Panc1 (cell line): ENCODE measurements around the gene JMJD1C. TPM values are rescaled to one million over a fixed set of nuclear protein-coding genes. Genes with fewer than 3 reads are reported as not detected.

Source experiments
- ATAC-seq: fragments of 200-7000 bp; cut with Tn5 transposase; 2 replicates; pipeline ENCODE4 v1.9.1; 2020; ENCODE audit warnings: mild to moderate bottlenecking, moderate library complexity
- BruUV-seq: library from RNA; stranded (reverse); fragments of 400-500 nt; replicated peaks from 2 replicates; lab custom pipeline; 2021; lab: Mats Ljungman, UMichigan
- CTCF ChIA-PET: fragments of 300-600 bp; sonication (Branson Sonifier 250); formaldehyde crosslinking; loops from one replicate; lab custom pipeline; 2022; ENCODE audit warnings: antibody characterized with exemption; lab: Charles Lee
- POLR2A ChIA-PET: fragments of 300-600 bp; sonication (Branson Sonifier 250); formaldehyde crosslinking; loops from one replicate; lab custom pipeline; 2022; ENCODE audit warnings: antibody characterized with exemption; lab: Charles Lee
- DNase-seq: peaks from one replicate; pipeline ENCODE4 v3.0.0-alpha.2; 2010; ENCODE audit warnings: low read depth, low spot score
- H3K27ac ChIP-seq: 2 replicates; pipeline ENCODE4 v1.5.1; 2011; ENCODE audit warnings: mild to moderate bottlenecking, low read length, inconsistent platforms
- H3K27me3 ChIP-seq: fragments of 200-500 bp; sonication (Bioruptor generic); 2 replicates; pipeline ENCODE4 v1.6.0; 2014; ENCODE audit warnings: low read length, inconsistent platforms; ENCODE audit not compliant: control insufficient read depth, insufficient read depth
- H3K36me3 ChIP-seq: fragments of 200-500 bp; sonication (Bioruptor generic); 2 replicates; pipeline ENCODE4 v1.5.1; 2014; ENCODE audit warnings: inconsistent platforms, mild to moderate bottlenecking, low read length, moderate library complexity; ENCODE audit not compliant: control insufficient read depth, insufficient read depth
- H3K4me1 ChIP-seq: 2 replicates; pipeline ENCODE4 v1.5.1; 2011; ENCODE audit warnings: inconsistent platforms, mild to moderate bottlenecking, low read length, moderate library complexity; ENCODE audit not compliant: control insufficient read depth, insufficient read depth
- H3K4me3 ChIP-seq, 2 experiments: 2 replicates each; pipeline ENCODE4 v1.5.1; 2011 to 2012; ENCODE audit warnings: low read depth in 2 of 2, low read length in 2 of 2, mild to moderate bottlenecking in 2 of 2, inconsistent platforms in 1 of 2, moderate library complexity in 1 of 2
- H3K9me3 ChIP-seq: fragments of 200-500 bp; sonication (Bioruptor generic); 2 replicates; pipeline ENCODE4 v1.5.1; 2014; ENCODE audit warnings: low read depth, mild to moderate bottlenecking, inconsistent platforms, low read length, moderate library complexity; ENCODE audit not compliant: control insufficient read depth, insufficient read depth
- POLR2AphosphoS5 ChIP-seq: IDR thresholded peaks from 2 replicates; pipeline ENCODE4 v1.6.1; 2012; ENCODE audit warnings: mild to moderate bottlenecking, low read depth, low read length, moderate library complexity
- SIN3A ChIP-seq: IDR thresholded peaks from 2 replicates; pipeline ENCODE4 v1.6.1; 2012; ENCODE audit warnings: low read depth, mild to moderate bottlenecking, low read length, moderate library complexity, borderline replicate concordance; ENCODE audit not compliant: insufficient read depth
- TCF7L2 ChIP-seq: IDR thresholded peaks from 2 replicates; pipeline ENCODE4 v1.6.1; 2011; ENCODE audit warnings: mild to moderate bottlenecking, low read depth, low read length, inconsistent platforms
- in situ Hi-C: cut with HindIII; loops from 2 replicates; pipeline ENCODE4 v1.10.0; 2016; ENCODE audit warnings: low sequenced_read_pairs, low pct_unique_long_range_greater_than_20kb
- intact Hi-C: fragments of 100-400 bp; cut with micrococcal nuclease; formaldehyde crosslinking; loops from one replicate; pipeline ENCODE4 v1.10.0; 2022; ENCODE audit not compliant: unreplicated experiment
- total RNA-seq: library from RNA; stranded (reverse); gene quantifications from one replicate; pipeline ENCODE4 v1.2.1, GENCODE V29; 2021; ENCODE audit not compliant: unreplicated experiment
- TF ChIP-seq, protein P1 (sequence below): fragments of 450-650 bp; IDR thresholded peaks from 2 replicates; pipeline ENCODE4 v1.5.1; 2017; ENCODE audit warnings: mild to moderate bottlenecking
- TF ChIP-seq, protein P2 (sequence below), 2 experiments: IDR thresholded peaks; 2 replicates each; pipeline ENCODE4 v1.6.1; 2011 to 2012; ENCODE audit warnings: low read depth in 2 of 2, control low read depth in 1 of 2, low read length in 1 of 2, mild to moderate bottlenecking in 1 of 2, moderate library complexity in 1 of 2; ENCODE audit not compliant: insufficient read depth in 1 of 2

Gene JMJD1C
- total RNA-seq, 1 experiment from 2014 or later, result 88.3 TPM

DNA sequence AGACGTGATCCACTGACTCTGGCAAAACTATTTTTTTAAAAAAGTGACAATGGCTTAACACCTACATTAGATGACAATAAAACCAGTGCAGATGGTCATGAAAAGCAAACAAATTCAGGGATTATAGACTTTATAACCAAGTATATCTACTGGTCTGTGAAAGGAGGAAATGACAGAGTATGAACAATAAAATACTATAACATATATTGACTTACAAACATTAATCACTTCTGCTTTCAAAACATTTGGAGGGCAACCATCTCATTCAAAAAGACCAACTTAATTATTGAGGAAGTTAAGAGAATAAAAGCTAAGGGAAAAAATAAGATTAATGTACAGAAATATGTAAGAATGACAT lies 34.8 kb downstream of the JMJD1C start:
- ChIA-PET POLR2A (interaction anchor here (0.6 kb wide), 1 partner anchor 122 kb away, joined by 3 read pairs; no protein-coding TSS in a partner anchor), CTCF (no interaction called here)
- Histone ChIP-seq H3K4me3 (no peak overlapping the region), H3K4me1 (peaks cover 27% of the 10 kb centered on the region), H3K27me3 (no peaks in the 10 kb centered on the region), H3K36me3 (no peaks in the 10 kb centered on the region), H3K27ac (no peak overlapping the region), H3K9me3 (no peaks in the 10 kb centered on the region)
- intact Hi-C loops (no loop called here), in situ Hi-C loops (no loop called here)
- no TSS peak for BruUV-seq
- ATAC-seq (no peak), DNase-seq (no peak)
- TF ChIP-seq, protein P1, sequence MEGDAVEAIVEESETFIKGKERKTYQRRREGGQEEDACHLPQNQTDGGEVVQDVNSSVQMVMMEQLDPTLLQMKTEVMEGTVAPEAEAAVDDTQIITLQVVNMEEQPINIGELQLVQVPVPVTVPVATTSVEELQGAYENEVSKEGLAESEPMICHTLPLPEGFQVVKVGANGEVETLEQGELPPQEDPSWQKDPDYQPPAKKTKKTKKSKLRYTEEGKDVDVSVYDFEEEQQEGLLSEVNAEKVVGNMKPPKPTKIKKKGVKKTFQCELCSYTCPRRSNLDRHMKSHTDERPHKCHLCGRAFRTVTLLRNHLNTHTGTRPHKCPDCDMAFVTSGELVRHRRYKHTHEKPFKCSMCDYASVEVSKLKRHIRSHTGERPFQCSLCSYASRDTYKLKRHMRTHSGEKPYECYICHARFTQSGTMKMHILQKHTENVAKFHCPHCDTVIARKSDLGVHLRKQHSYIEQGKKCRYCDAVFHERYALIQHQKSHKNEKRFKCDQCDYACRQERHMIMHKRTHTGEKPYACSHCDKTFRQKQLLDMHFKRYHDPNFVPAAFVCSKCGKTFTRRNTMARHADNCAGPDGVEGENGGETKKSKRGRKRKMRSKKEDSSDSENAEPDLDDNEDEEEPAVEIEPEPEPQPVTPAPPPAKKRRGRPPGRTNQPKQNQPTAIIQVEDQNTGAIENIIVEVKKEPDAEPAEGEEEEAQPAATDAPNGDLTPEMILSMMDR, result no peak
- no peak for TF ChIP-seq TCF7L2
- TF ChIP-seq, protein P2, sequence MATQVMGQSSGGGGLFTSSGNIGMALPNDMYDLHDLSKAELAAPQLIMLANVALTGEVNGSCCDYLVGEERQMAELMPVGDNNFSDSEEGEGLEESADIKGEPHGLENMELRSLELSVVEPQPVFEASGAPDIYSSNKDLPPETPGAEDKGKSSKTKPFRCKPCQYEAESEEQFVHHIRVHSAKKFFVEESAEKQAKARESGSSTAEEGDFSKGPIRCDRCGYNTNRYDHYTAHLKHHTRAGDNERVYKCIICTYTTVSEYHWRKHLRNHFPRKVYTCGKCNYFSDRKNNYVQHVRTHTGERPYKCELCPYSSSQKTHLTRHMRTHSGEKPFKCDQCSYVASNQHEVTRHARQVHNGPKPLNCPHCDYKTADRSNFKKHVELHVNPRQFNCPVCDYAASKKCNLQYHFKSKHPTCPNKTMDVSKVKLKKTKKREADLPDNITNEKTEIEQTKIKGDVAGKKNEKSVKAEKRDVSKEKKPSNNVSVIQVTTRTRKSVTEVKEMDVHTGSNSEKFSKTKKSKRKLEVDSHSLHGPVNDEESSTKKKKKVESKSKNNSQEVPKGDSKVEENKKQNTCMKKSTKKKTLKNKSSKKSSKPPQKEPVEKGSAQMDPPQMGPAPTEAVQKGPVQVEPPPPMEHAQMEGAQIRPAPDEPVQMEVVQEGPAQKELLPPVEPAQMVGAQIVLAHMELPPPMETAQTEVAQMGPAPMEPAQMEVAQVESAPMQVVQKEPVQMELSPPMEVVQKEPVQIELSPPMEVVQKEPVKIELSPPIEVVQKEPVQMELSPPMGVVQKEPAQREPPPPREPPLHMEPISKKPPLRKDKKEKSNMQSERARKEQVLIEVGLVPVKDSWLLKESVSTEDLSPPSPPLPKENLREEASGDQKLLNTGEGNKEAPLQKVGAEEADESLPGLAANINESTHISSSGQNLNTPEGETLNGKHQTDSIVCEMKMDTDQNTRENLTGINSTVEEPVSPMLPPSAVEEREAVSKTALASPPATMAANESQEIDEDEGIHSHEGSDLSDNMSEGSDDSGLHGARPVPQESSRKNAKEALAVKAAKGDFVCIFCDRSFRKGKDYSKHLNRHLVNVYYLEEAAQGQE (IDR thresholded peaks at IDR 0.05; ENCODE audit: insufficient read depth in 1 of 2, low read depth in 2 of 2, low read length in 1 of 2), result no peak
- TF ChIP-seq SIN3A, result no peak
- TF ChIP-seq POLR2AphosphoS5, result no peak

- Histone ChIP-seq H3K36me3 (no peaks in the 10 kb centered on the region), H3K27me3 (no peaks in the 10 kb centered on the region), H3K4me1 (peaks cover 24% of the 10 kb centered on the region), H3K9me3 (no peaks in the 10 kb centered on the region), H3K27ac (no peak overlapping the region), H3K4me3 (no peak overlapping the region)
- TF ChIP-seq POLR2AphosphoS5 (no peak), TCF7L2 (no peak), SIN3A (no peak)
- TF ChIP-seq, protein P2 (IDR thresholded peaks at IDR 0.05; ENCODE audit: insufficient read depth in 1 of 2, low read depth in 2 of 2, low read length in 1 of 2), result no peak
- TF ChIP-seq, protein P1, result no peak
- CTCF ChIA-PET, result interaction anchor here (0.5 kb wide), 1 partner anchor 209 kb away, joined by 4 read pairs; no protein-coding TSS in a partner anchor
- POLR2A ChIA-PET, result interaction anchor here (0.6 to 0.7 kb wide), 3 partner anchors 14 to 205 kb away, joined by 3 read pairs; no protein-coding TSS in a partner anchor
- in situ Hi-C loops, result no loop called here
- no peak for DNase-seq
- ATAC-seq, result no peak
- intact Hi-C loops, result no loop called here
- no TSS peak for BruUV-seq
Measured at GRCh38 chr10:63430091-63430998, 35.4 kb downstream of the JMJD1C start.
